HG02981 (cell line): ENCODE results near the gene NYAP1.
"Not testable (repeated sequence)": the region's sequence is repeated elsewhere in the genome, so short reads cannot be mapped to it uniquely, and the experiment has no call there.

Experiments
- ATAC-seq: cut with Tn5 transposase; IDR thresholded peaks from one replicate; pipeline ENCODE4 v1.9.1; 2021; ENCODE audit warnings: mild to moderate bottlenecking, moderate library complexity; ENCODE audit not compliant: unreplicated experiment

Gene NYAP1

DNA sequence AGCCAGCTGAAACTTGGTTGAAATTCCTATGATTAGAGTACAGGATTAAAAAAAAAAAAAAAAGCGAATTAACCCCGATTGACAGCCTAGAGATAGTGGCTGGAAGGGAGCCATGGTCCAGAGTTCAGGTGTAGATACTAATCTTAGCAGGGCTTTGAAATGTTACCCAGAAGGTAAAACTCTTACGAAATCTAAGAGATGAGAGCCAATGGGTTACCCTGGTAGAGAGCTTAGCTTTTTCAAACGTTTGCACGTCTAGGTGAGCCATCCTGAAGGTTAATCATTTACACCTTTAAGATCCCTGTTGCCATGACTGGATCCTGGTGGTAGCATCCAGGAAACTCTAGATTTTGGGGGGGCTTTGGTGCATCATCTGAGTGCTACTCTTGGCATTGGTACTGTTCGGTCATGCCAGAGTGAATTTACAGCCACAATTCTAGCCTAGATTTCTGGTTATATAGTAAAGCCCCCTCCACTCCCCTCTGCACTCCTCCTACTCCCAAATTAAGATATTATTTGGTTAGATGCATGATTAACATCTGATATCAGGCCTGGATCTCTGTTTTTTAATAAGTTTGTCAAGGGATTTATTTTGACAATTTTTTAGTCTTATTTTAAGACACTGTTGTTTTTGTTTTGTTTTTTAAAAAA is 56.5 kb downstream of the NYAP1 start:
- ATAC-seq, result no peak

DNA sequence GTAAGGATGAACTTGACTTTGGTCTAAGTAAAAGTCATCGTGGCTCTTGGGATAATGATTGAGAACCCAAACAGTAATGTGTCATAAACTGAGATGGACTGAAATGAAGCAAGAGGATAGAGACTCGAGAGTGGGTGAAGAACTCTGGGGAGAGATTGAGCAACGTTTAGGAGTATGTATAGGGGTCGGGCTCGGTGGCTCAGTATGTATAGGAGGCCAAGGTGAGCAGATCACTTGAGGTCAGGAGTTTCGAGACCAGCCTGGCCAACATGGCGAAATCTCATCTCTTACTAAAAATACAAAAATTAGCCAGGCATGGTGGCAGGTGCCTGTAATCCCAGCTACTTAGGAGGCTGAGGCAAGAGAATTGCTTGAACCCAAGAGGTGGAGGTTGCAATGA is 57.6 kb downstream of the NYAP1 start:
- not testable (repeated sequence) for ATAC-seq

DNA sequence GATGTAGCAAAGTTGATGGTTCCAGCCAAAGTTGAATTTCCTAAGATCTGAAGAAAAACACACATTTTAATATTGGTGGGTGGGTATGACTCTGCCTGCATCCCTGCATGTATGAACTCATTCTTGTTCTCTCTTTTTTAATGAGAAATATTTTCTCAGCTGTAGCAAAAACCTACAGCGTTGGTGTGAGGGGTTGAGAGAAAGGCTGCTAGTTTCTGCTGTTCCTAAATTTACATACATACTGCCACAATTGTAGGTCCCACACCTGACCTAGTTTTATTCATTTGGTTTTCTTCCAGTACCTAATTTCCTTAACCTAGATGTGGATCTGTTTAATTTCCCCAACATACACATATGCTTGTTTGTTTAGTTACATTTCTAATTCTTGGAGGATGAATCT is 59.9 kb downstream of the NYAP1 start:
- no peak for ATAC-seq

DNA sequence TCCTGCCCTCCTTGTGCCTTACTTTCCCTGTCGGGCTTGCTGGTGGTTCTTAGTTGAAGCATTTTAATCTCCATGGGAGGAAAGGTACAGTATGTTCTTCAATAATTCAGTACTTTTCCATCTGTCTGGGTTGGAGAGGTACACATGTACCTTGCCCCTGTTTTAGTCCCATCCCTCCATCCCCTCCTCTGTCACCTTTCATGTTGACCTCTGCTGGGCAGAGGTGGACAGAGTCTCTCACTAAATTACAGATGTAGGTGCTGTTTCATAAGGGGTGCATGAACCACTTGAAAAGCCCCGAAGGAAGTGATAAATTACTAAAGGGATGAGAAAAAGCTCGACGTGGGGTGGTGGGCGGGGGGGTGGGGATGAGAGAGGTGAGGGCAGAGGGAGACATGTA is 60.7 kb downstream of the NYAP1 start:
- no peak for ATAC-seq
